GM12875 (cell line): ENCODE measurements around the gene TYSND1.
"Not testable (repeated sequence)": the region's sequence is repeated elsewhere in the genome, so short reads cannot be mapped to it uniquely, and the experiment has no call there.

ENCODE experiments used
- H3K4me3 ChIP-seq: one replicate; pipeline ENCODE4 v1.5.1; 2011; ENCODE audit warnings: low read depth, low read length, control low read depth
- TF ChIP-seq, protein P1 (sequence below): IDR thresholded peaks from 2 replicates; pipeline ENCODE4 v1.5.1; 2011; ENCODE audit warnings: low read depth, mild to moderate bottlenecking, control low read depth, inconsistent platforms, low read length, moderate library complexity, borderline replicate concordance; ENCODE audit not compliant: insufficient read depth

The TYSND1 gene

DNA sequence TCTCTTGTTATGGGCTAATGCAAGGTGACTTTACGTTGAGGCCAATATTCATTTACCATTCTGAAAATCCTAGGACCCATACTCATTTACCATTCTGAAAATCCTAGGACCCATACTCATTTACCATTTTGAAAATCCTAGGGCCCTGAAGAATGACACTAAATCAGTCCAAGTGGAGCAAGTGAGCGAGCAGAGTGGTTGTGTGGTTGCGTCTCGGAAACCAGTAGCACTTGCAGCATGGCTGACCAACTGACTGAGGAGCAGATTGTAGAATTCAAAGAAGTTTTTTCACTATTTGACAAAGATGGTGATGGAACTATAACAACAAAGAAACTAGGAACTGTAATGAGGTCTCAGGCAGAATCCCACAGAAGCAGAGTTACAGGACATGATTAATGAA is 16.9 kb upstream of the TYSND1 start:
- H3K4me3 ChIP-seq = no peak overlapping the region
- TF ChIP-seq, protein P1, sequence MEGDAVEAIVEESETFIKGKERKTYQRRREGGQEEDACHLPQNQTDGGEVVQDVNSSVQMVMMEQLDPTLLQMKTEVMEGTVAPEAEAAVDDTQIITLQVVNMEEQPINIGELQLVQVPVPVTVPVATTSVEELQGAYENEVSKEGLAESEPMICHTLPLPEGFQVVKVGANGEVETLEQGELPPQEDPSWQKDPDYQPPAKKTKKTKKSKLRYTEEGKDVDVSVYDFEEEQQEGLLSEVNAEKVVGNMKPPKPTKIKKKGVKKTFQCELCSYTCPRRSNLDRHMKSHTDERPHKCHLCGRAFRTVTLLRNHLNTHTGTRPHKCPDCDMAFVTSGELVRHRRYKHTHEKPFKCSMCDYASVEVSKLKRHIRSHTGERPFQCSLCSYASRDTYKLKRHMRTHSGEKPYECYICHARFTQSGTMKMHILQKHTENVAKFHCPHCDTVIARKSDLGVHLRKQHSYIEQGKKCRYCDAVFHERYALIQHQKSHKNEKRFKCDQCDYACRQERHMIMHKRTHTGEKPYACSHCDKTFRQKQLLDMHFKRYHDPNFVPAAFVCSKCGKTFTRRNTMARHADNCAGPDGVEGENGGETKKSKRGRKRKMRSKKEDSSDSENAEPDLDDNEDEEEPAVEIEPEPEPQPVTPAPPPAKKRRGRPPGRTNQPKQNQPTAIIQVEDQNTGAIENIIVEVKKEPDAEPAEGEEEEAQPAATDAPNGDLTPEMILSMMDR = no peak

DNA sequence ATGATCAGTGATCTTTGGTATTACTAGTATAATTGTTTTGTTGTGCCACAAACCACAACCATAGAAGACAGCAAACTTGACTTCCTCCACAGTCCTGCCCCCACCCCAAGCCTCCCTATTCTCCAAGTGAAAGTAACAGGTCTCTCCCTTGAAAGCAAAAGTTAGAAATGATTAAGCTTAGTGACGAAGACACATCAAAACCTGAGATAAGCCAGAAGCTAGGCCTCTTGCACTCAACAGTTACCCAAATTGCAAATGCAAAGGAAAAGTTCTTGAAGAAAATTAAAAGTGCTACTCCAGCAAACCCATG is 16.3 kb upstream of the TYSND1 start:
- TF ChIP-seq, protein P1 = no peak
- H3K4me3 ChIP-seq = no peak overlapping the region

DNA sequence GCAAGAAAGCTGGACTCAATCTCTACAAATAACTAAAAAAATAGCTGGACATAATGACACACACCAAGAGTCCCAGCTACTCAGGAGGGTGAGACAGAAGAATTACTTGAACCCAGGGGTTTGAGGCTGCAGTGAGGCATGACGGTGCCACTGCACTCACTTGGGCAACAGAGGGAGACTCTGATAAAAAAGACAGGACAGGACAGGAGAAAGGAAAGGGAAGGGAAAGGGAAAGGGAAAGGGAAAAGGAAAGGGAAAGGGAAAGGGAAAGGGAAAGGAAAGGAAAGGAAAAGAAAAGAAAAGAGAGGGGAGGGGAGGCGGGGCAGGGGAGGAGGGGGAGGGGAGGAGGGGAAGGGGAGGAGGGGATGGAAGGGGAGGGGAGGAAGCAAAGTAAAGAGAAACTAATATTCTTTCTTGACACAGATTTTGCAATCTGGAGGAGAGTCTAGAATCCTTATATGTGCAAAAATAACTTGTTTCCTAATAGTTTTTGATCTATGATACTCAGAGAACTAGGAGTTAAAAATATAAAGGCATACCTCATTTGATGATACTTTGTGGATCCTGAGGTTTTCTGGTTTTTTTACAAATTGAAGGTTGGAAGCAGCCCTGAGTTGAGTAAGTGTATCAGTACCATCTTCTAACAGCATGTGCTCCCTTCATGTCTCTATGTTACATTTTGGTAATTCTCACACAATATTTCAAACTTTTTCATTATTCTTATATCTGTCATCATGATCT is 15.8 kb upstream of the TYSND1 start:
- H3K4me3 ChIP-seq = no peak overlapping the region
- TF ChIP-seq, protein P1 = no peak

DNA sequence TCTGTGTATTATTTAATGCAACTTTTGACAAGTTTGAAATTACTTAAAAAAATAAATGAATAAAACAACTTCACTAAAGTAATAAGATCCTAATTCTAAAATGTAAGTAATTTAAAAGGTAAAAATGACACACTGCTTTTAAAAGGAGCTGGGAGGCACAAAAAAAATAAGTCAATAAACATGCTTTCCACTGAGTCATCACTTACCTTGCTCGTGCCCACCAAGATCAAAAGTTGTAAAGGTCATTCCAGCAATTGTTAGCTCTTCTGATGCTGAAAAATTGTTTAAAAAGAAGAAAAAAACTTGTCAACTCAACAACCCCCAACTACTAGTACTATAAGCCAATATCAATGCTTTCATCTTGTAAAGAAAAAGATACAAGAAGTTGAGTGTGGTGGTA is 14.3 kb upstream of the TYSND1 start:
- TF ChIP-seq, protein P1 = no peak

DNA sequence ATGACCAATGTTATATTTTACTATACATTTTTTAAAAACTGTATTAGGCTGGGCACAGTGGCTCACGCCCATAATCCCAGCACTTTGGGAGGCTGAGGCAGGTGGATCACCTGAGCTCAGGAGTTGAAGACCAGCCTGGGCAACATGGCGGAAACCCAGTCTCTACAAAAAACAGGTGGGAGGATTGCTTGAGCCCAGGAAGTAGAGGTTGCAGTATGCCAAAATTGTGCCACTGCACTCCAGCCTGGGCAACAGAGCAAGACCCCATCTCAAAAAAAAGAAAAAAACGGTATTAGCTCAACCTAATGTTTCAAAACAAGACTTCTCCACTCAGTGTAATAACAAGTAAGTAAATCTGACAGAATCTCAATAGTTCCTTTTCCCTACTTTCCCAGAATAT is 12.9 kb upstream of the TYSND1 start:
- H3K4me3 ChIP-seq = not testable (repeated sequence)

More for the DNA sequence above, 14.3 kb upstream of the TYSND1 start:
- no peak overlapping the region for H3K4me3 ChIP-seq

DNA sequence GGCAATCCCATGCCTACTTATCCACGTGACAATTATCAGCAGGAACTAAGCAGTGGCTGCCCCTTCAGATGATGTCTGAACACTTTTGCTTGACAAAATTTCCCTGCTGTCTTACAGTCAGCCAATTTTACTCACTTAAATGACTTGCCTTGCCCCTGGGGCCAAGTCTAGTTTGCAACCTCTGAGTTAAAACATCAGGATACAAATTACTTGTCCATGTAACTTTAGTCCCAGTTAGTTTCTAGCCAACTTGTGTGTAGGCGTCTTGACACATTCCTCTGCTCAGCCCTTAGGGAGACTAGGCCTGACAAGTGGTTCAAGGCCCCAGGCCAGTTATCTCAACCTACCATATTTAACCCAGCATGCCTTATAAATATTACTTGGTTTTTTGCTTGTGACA is 11.6 kb upstream of the TYSND1 start:
- H3K4me3 ChIP-seq = no peak overlapping the region
- TF ChIP-seq, protein P1 = no peak

DNA sequence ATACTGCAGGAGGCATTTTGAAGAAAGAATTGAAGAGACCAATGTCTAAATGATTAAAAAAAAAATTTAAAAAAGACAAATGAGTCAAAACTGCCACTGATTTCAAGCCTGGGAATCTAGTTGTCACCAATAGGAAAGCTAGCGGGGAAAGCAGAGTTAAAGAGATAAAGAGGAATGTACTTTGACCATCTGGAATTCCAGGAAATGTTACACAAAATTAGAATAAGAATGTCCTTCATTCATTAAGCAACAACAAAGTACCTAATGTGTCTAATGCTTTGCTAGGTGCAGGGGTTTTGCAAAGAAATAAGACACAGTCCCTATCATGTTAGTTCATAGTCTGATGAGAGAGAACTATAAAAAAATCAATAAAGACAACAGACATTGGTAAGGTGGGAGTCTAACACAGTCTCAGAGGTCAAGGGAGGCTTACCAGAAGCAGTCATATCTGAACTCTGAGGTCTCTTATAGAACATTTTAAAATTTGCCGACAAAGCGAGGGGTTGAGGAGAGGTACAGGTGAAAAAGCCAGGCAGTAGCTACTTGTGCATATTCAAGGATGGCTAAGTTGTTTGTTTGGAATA is 8.8 kb upstream of the TYSND1 start:
- TF ChIP-seq, protein P1 = no peak
- no peak overlapping the region for H3K4me3 ChIP-seq

DNA sequence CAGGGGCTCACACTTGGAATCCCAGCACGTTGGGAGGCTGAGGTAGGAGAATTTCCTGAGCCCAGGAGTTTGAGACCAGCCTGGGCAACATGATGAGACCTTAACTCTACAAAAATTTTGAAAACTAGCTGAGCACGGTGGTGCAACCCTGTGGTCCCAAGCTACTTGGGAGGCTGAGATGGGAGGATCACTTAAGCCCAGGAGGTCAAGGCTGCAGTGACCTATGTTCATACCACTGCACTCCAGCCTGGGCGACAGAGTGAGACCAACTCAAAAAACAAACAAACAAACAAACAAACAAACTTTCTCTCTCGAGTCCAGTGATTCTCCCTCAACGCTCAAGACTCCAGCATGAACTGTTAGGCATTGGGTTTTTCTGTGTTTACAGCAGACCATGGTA is 2.0 kb upstream of the TYSND1 start:
- TF ChIP-seq, protein P1 = no peak
- H3K4me3 ChIP-seq = no peak overlapping the region
